Measurements from ENCODE around the gene PRKD3.

- TF ChIP-seq CTCF (IDR thresholded peaks at IDR 0.05; ENCODE audit: insufficient read depth, low read length, poor library complexity, severe bottlenecking) (no peak), EZH2phosphoT487 (conservative IDR thresholded peaks at IDR 0.05; ENCODE audit: low read length) (no peak)
Observed at GRCh38 chr2:37316181-37316580, 8.5 kb downstream of the PRKD3 start.

Measured in SU-DHL-6 (cell line).